B cell (primary cell): Measurements from ENCODE around the gene MPND. TPM values are rescaled to one million over a fixed set of nuclear protein-coding genes. Genes with fewer than 3 reads are reported as not detected.

ENCODE experiments used
- ATAC-seq: fragments of 200-7000 bp; cut with Tn5 transposase; one replicate; pipeline ENCODE4 v1.10.0; 2021; ENCODE audit warnings: low read depth, mild to moderate bottlenecking, moderate number of reproducible peaks, moderate library complexity
- CTCF ChIA-PET: fragments of 350-600 bp; sonication (Branson Sonifier 250); formaldehyde crosslinking; loops from one replicate; lab custom pipeline; 2021; ENCODE audit warnings: antibody characterized with exemption, inconsistent platforms; lab: Charles Lee
- POLR2A ChIA-PET: fragments of 350-600 bp; sonication (Branson Sonifier 250); formaldehyde crosslinking; loops from one replicate; lab custom pipeline; 2021; ENCODE audit warnings: antibody characterized with exemption; lab: Charles Lee
- DNase-seq: peaks from one replicate; pipeline ENCODE4 v3.0.0; 2013
- H2AFZ ChIP-seq: 2 replicates; pipeline ENCODE4 v1.6.1; 2012; ENCODE audit warnings: mild to moderate bottlenecking, low read depth, low read length; ENCODE audit not compliant: insufficient read depth, poor library complexity, severe bottlenecking
- H3K27ac ChIP-seq, 2 donors: 1 replicate in 1 of 2; 2 replicates in 1 of 2; pipeline ENCODE4 v1.5.1; 2012 to 2013; ENCODE audit warnings: low read length in 2 of 2, mild to moderate bottlenecking in 2 of 2, moderate library complexity in 1 of 2
- H3K27me3 ChIP-seq, 4 experiments: fragments of 200-600 bp in 1 of 4; sonication (generic) in 1 of 4; replicated peaks in 1 of 4; 1 replicate in 2 of 4; 2 replicates in 2 of 4; pipeline versions ENCODE4 v1.6.1 to v1.7.0; 2013 to 2016; ENCODE audit warnings: low read length in 3 of 4, mild to moderate bottlenecking in 2 of 4, mixed read lengths in 1 of 4, moderate library complexity in 1 of 4; ENCODE audit not compliant: insufficient read depth in 4 of 4, control insufficient read depth in 3 of 4; ENCODE audit errors: control extremely low read depth in 1 of 4
- H3K36me3 ChIP-seq, 2 experiments: replicated peaks in 1 of 2; 1 replicate in 1 of 2; 2 replicates in 1 of 2; pipeline versions ENCODE4 v1.6.1 to v1.7.1; 2013; ENCODE audit warnings: low read length in 1 of 2; ENCODE audit not compliant: insufficient read depth in 2 of 2, control insufficient read depth in 1 of 2; ENCODE audit errors: control extremely low read depth in 1 of 2, extremely low read depth in 1 of 2
- H3K4me1 ChIP-seq, 2 donors: fragments of 200-600 bp in 1 of 2; sonication (generic) in 1 of 2; 1 replicate in 1 of 2; 2 replicates in 1 of 2; pipeline versions ENCODE4 v1.5.1 to v1.6.1; 2013 to 2017; ENCODE audit warnings: low read length in 2 of 2; ENCODE audit not compliant: control insufficient read depth in 2 of 2, insufficient read depth in 2 of 2
- H3K4me2 ChIP-seq: replicated peaks from 2 replicates; pipeline ENCODE3; 2012; ENCODE audit warnings: mild to moderate bottlenecking, low read depth, low read length; ENCODE audit not compliant: poor library complexity, severe bottlenecking
- H3K4me3 ChIP-seq, 5 experiments: fragments of 200-600 bp in 1 of 5; sonication (generic) in 1 of 5; 1 replicate in 3 of 5; 2 replicates in 2 of 5; pipeline versions ENCODE4 v1.5.1 to v1.7.0; 2011 to 2016; ENCODE audit warnings: low read length in 4 of 5, mild to moderate bottlenecking in 4 of 5, low read depth in 2 of 5, control low read depth in 1 of 5, moderate library complexity in 1 of 5; ENCODE audit not compliant: insufficient read depth in 1 of 5; ENCODE audit errors: control extremely low read depth in 1 of 5, extremely low read depth in 1 of 5
- H3K79me2 ChIP-seq: fragments of 200-600 bp; sonication (generic); one replicate; pipeline ENCODE4 v1.6.0; 2016; ENCODE audit warnings: low read length; ENCODE audit not compliant: control insufficient read depth, insufficient read depth
- H3K9ac ChIP-seq: fragments of 200-600 bp; sonication (generic); 2 replicates; pipeline ENCODE4 v1.6.1; 2017; ENCODE audit warnings: mild to moderate bottlenecking, low read length, moderate library complexity
- H3K9me3 ChIP-seq, 3 donors: one replicate each; pipeline versions ENCODE4 v1.6.1 to v1.7.1; 2013; ENCODE audit warnings: low read length in 2 of 3; ENCODE audit not compliant: control insufficient read depth in 2 of 3, insufficient read depth in 1 of 3; ENCODE audit errors: control extremely low read depth in 1 of 3
- H4K20me1 ChIP-seq: 2 replicates; pipeline ENCODE4 v1.6.0; 2012; ENCODE audit warnings: mild to moderate bottlenecking, low read length; ENCODE audit not compliant: insufficient read depth, control insufficient read depth, poor library complexity, severe bottlenecking
- H3K27ac Mint-ChIP-seq: one replicate; pipeline ENCODE4 v1.8.0; 2021; ENCODE audit warnings: mixed read lengths
- H3K27me3 Mint-ChIP-seq: one replicate; pipeline ENCODE4 v1.8.0; 2021; ENCODE audit warnings: mixed read lengths
- H3K4me1 Mint-ChIP-seq: one replicate; pipeline ENCODE4 v1.8.0; 2021; ENCODE audit warnings: mixed read lengths
- H3K4me3 Mint-ChIP-seq: one replicate; pipeline ENCODE4 v1.8.0; 2021; ENCODE audit warnings: mixed read lengths
- H3K9me3 Mint-ChIP-seq: one replicate; pipeline ENCODE4 v1.8.0; 2022; ENCODE audit warnings: mixed read lengths; ENCODE audit not compliant: insufficient read depth
- EZH2 ChIP-seq: IDR thresholded peaks from 2 replicates; pipeline ENCODE4 v1.6.1; 2012; ENCODE audit warnings: borderline replicate concordance, low read depth, mild to moderate bottlenecking, moderate library complexity, low read length; ENCODE audit not compliant: insufficient read depth, poor library complexity, severe bottlenecking
- WGBS: methylation state at CpG from one replicate; pipeline ENCODE4 v1.1.5; 2013; ENCODE audit warnings: missing lambda C conversion rate; ENCODE audit not compliant: insufficient coverage; 5-methylcytosine and 5-hydroxymethylcytosine counted together
- intact Hi-C: fragments of 100-400 bp; cut with micrococcal nuclease; formaldehyde crosslinking; loops from one replicate; pipeline ENCODE4 v1.10.0; 2022
- polyA plus RNA-seq: library from polyadenylated mRNA; depleted of rRNA; stranded (reverse); fragments of >200 nt; gene quantifications from 2 replicates; pipeline ENCODE4 v1.2.3, GENCODE V29; 2012
- total RNA-seq, 2 donors: library from RNA; stranded (reverse); fragments of 120-200 nt in 1 of 2; gene quantifications; 1 replicate in 1 of 2; 2 replicates in 1 of 2; pipeline versions ENCODE4 v1.2.3 to v1.2.4, GENCODE V29; 2013 to 2022
- TF ChIP-seq, protein P1 (sequence below): fragments of 200-600 bp; IDR thresholded peaks from one replicate; pipeline ENCODE4 v1.8.0; 2022; ENCODE audit warnings: antibody characterized with exemption, mild to moderate bottlenecking

MPND gene
- total and polyA plus RNA-seq, 2 donors (not counting 1 experiment from before 2014, with no cell fraction given) = 14.5 to 25.6 TPM

DNA sequence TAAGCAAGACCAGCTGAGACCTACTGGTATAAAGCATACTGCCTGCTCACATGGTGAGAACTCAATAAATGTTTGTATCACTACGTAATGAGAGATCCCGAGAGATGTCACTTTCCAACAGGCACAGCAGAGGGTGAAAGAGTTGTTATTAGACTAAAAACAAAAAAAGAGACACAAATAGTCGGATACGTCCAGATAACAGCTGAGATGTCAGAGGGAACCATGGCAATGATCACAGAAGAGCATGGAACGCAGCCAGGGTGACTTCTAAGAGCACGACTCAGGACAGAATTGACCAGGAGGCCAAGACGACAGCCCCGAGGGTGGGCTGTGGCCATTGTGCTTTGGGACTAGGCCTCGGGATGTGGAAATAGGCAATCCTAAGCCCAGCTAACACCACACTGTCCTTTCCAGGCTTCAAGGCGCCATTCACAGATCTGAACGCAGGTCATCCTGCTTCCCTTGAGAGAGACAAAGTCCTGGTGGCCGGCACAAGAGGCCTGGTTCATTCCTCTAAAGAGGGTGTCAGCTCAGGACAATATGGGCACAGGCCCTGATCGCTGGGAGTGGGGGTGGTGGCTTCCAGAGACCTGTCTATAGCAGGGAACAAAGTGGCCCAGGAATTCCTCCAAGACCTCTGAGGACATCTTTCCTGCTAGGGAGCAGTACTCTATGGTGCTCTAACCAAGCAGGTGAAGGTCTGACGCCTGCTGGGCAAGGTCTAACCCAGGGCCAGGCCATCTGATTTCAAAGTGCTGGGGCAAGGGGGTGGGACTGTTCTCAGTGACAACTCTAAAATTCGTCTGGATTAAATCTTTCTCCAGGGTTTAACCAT, 53.8 kb downstream of the MPND start:
- no peak for DNase-seq
- CTCF ChIA-PET = interaction anchor here (1.0 to 1.2 kb wide), 2 partner anchors 27 to 34 kb away, joined by 3 to 4 read pairs; no protein-coding TSS in a partner anchor
- H4K20me1 ChIP-seq = peaks cover 73% of the 10 kb centered on the region
- no peak overlapping the region for H3K4me3 ChIP-seq
- H3K27me3 ChIP-seq = no peaks in the 10 kb centered on the region
- no peak overlapping the region for H3K4me3 Mint-ChIP-seq
- H3K9me3 ChIP-seq = no peaks in the 10 kb centered on the region
- POLR2A ChIA-PET = no interaction called here
- no peaks in the 10 kb centered on the region for H3K27me3 Mint-ChIP-seq
- H2AFZ ChIP-seq = no peak overlapping the region
- no peak overlapping the region for H3K9ac ChIP-seq
- H3K27ac ChIP-seq = no peak overlapping the region
- no peak overlapping the region for H3K4me2 ChIP-seq
- H3K9me3 Mint-ChIP-seq = no peaks in the 10 kb centered on the region
- peaks cover 22 to 42% of the 10 kb centered on the region in 2 donors for H3K4me1 ChIP-seq
- WGBS = 99% methylated on average over 12 of the region's 15 CpGs
- peak overlapping the region; percentile 4 for H3K27ac Mint-ChIP-seq
- peaks cover 86% of the 10 kb centered on the region for H3K79me2 ChIP-seq
- intact Hi-C loops = no loop called here
- no peak for TF ChIP-seq EZH2
- TF ChIP-seq, protein P1, sequence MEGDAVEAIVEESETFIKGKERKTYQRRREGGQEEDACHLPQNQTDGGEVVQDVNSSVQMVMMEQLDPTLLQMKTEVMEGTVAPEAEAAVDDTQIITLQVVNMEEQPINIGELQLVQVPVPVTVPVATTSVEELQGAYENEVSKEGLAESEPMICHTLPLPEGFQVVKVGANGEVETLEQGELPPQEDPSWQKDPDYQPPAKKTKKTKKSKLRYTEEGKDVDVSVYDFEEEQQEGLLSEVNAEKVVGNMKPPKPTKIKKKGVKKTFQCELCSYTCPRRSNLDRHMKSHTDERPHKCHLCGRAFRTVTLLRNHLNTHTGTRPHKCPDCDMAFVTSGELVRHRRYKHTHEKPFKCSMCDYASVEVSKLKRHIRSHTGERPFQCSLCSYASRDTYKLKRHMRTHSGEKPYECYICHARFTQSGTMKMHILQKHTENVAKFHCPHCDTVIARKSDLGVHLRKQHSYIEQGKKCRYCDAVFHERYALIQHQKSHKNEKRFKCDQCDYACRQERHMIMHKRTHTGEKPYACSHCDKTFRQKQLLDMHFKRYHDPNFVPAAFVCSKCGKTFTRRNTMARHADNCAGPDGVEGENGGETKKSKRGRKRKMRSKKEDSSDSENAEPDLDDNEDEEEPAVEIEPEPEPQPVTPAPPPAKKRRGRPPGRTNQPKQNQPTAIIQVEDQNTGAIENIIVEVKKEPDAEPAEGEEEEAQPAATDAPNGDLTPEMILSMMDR = no peak
- H3K4me1 Mint-ChIP-seq = peaks cover 61% of the 10 kb centered on the region
- H3K36me3 ChIP-seq = peaks cover 1 to 9% of the 10 kb centered on the region in 2 experiments
- ATAC-seq = no peak

DNA sequence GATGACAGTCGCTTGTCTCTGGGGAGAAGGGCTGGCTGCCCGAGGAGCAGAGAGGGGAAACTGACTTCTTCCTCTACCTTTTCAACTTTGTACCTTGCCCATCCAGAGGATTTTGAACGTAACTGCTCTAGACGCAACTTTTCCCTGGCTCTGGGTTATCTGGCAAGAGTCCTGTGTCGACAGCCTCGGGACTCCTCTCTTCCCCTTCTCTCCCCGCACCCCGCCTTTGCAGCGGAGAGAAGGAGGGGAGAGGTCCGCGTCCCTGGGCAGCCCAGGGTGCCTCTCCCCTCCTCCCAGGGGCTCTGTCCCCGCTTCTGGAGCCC, 56.4 kb downstream of the MPND start:
- DNase-seq (no peak), ATAC-seq (peak; percentile 1)
- H3K27ac Mint-ChIP-seq = peak overlapping the region; percentile 87
- H3K27me3 Mint-ChIP-seq = no peaks in the 10 kb centered on the region
- no peaks in the 10 kb centered on the region for H3K9me3 Mint-ChIP-seq
- intact Hi-C loops = loop anchor here (1.0 to 5.0 kb wide), 7 partner anchors 19 to 637 kb away; partner anchors contain the start of genes APBA3, MPND, MRPL54 and UBXN6
- H3K4me3 ChIP-seq = peak overlapping the region; percentile 85 to 99 (median 88)
- POLR2A ChIA-PET = interaction anchor here (0.7 to 1.0 kb wide), 5 partner anchors 17 to 133 kb away, joined by 3 to 4 read pairs (median 3); partner anchors contain the start of gene MPND
- peaks cover 59% of the 10 kb centered on the region for H3K4me1 Mint-ChIP-seq
- H2AFZ ChIP-seq = peak overlapping the region; percentile 83
- H3K36me3 ChIP-seq = peaks cover 1 to 3% of the 10 kb centered on the region in 2 experiments
- H4K20me1 ChIP-seq = peaks cover 47% of the 10 kb centered on the region
- WGBS = 4% methylated on average over 5 of the region's 12 CpGs
- H3K9ac ChIP-seq = peak overlapping the region; percentile 98
- H3K4me2 ChIP-seq = peak overlapping the region; percentile 89
- H3K79me2 ChIP-seq = peaks cover 76% of the 10 kb centered on the region
- H3K9me3 ChIP-seq = no peaks in the 10 kb centered on the region
- CTCF ChIA-PET = interaction anchor here (0.6 to 2.9 kb wide), 14 partner anchors 10 to 412 kb away, joined by 3 to 29 read pairs (median 4); partner anchors contain the start of gene MPND
- H3K27me3 ChIP-seq = no peaks in the 10 kb centered on the region
- no peak for TF ChIP-seq EZH2
- TF ChIP-seq, protein P1 = no peak
- H3K4me3 Mint-ChIP-seq = peak overlapping the region; percentile 85
- H3K27ac ChIP-seq = peak overlapping the region; percentile 49 to 95
- peaks cover 29 to 44% of the 10 kb centered on the region in 2 donors for H3K4me1 ChIP-seq
